GM12891 (cell line): Measurements from ENCODE around the gene TAOK1.

Source experiments
- DNase-seq: peaks from one replicate; pipeline ENCODE4 v3.0.0; 2011; ENCODE audit warnings: low spot score; ENCODE audit not compliant: insufficient read length
- FAIRE-seq: peaks from 2 replicates; lab custom pipeline; 2011; peaks lifted over from hg19 to GRCh38; lab: Jason Lieb, UNC
- PAX5 ChIP-seq: IDR thresholded peaks from 2 replicates; pipeline ENCODE4 v1.6.1; 2011; ENCODE audit warnings: low read length, moderate library complexity, mild to moderate bottlenecking; ENCODE audit not compliant: insufficient read depth, severe bottlenecking
- POLR2A ChIP-seq: IDR thresholded peaks from 2 replicates; pipeline ENCODE4 v1.6.1; 2011; ENCODE audit warnings: low read depth, low read length, control low read depth
- POLR2AphosphoS5 ChIP-seq: IDR thresholded peaks from 2 replicates; pipeline ENCODE4 v1.6.1; 2011; ENCODE audit warnings: low read depth, low read length, control low read depth
- POU2F2 ChIP-seq: IDR thresholded peaks from 2 replicates; pipeline ENCODE4 v1.6.1; 2011; ENCODE audit warnings: low read depth, mild to moderate bottlenecking, control low read depth, low read length, moderate library complexity
- SPI1 ChIP-seq: IDR thresholded peaks from 2 replicates; pipeline ENCODE4 v1.6.1; 2011; ENCODE audit warnings: low read depth, low read length, control low read depth
- TAF1 ChIP-seq: IDR thresholded peaks from 2 replicates; pipeline ENCODE4 v1.6.1; 2011; ENCODE audit warnings: low read depth, low read length, control low read depth

The TAOK1 gene

DNA sequence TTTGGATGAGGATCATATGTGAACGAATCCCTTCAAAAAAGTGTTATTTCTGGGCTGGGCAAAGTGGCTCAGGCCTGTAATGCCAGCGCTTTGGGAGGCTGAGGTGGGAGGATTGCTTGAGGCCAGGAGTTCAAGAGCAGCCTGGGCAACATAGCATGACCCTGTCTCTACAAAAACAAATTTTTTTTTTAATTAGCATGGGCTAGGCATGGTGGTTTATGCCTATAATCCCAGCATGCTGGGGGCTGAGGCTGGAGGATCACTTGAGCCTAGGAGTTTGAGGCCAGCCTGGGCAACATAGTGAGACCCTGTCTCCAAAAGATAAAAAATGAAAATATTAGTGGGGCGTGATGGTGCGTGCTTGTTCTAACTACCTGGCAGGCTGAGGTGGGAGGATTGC lies 4.6 kb downstream of the TAOK1 start:
- TF ChIP-seq POU2F2, result no peak
- no peak for TF ChIP-seq TAF1
- no peak for TF ChIP-seq PAX5
- no peak for TF ChIP-seq SPI1
- no peak for TF ChIP-seq POLR2AphosphoS5
- TF ChIP-seq POLR2A, result no peak
- DNase-seq (no peak), FAIRE-seq (no peak)

DNA sequence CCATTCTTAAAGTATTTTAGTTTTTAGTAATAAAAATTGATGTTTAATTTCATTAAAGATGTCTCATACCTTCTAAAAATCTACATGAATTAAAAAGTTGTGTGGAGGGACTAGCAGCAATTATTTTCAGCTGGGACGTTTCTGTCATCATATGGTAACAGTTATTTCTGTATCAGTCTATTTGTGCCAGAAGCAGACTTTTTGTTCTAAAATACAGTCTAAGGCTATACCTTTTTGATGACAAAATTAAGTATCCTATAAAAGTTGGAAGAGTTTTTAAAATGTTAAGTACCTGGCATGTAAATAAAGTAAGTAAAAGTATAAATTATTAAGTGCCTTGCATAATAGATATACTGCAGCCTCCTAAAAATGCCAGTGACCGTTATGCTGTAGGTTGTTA lies 5.9 kb downstream of the TAOK1 start:
- TF ChIP-seq TAF1 (no peak), POLR2A (no peak), PAX5 (no peak), POU2F2 (no peak), SPI1 (no peak), POLR2AphosphoS5 (no peak)
- FAIRE-seq (no peak), DNase-seq (no peak)

DNA sequence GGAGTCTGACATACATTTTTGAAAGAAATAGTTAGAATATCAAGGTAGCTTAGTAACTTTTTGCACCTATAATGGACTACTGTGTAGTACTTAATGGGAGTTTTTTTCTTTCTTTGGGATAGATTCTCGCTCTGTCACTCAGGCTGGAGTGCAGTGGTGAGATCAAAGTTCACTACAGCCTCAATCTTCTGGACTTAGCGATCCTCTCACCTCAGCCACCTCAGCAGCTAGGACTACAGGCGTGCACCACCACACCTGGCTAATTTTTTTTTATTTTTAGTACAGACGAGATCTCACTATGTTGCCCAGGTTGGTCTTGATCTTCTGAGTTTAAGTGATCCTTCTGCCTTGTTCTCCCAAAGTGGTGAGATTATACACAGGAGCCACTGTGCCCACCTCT lies 9.5 kb downstream of the TAOK1 start:
- no peak for TF ChIP-seq POLR2A
- TF ChIP-seq POLR2AphosphoS5, result no peak
- TF ChIP-seq SPI1, result no peak
- TF ChIP-seq TAF1, result no peak
- no peak for TF ChIP-seq POU2F2
- TF ChIP-seq PAX5, result no peak
- FAIRE-seq (no peak), DNase-seq (no peak)

DNA sequence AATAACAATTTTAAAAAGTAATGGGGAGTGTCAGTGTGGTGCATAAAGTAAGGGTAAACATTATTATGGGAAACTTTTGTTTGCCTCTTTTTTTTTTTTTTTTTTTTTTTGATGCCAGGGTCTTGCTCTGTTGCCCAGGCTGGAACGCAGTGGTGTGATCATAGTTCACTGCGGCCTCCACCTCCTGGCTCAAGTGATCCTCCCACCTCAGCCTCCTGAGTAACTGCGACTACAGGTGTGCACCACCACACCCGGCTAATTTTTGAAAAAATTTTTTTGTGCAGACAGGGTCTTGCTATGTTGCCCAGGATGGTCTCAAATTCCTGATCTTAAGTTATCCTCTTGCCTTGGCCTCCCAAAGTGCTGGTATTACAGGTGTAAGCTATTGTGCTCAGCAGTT lies 10.7 kb downstream of the TAOK1 start:
- TF ChIP-seq TAF1, result no peak
- no peak for TF ChIP-seq PAX5
- FAIRE-seq (no peak), DNase-seq (no peak)

DNA sequence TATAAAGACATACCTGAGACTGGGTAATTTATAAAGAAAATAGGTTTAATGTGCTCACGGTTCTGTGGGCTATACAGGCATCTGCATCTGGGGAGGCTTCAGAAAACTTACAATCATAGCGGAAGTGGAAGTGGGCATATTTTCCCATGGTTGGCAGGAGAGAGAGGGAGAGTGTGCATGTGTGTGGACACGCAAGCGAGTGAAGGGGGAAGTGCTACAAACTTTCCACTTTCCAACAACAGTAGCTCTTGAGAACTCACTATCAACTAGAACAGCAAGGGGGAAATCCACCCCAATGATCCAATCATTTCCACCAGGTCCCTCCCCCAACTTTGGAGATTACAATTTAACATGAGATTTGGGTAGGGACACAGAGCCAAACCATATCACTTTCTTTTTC lies 11.1 kb downstream of the TAOK1 start:
- no peak for FAIRE-seq
- no peak for DNase-seq
- TF ChIP-seq SPI1 (peak; percentile 69), PAX5 (no peak)

DNA sequence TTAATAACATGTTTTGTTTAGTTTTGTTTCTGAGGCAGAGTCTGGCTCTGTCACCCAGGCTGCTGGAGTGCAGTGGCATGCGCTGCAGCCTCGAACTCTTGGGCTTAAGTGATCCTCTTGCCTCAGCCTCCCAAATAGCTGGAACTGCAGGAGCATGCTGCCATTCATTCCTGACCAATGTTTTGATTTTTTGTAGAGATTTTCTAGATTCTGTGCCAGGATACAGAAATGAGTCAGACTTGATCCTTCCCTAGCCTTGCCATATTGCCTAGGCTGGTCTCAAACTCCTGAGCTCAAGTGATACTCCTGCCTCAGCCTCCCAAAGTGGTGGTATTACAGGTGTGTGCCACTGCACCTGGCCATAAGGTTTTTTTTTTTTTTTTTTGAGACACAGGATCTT lies 17.7 kb downstream of the TAOK1 start:
- FAIRE-seq (no peak), DNase-seq (no peak)
- no peak for TF ChIP-seq TAF1
- TF ChIP-seq SPI1, result no peak
- no peak for TF ChIP-seq POLR2AphosphoS5
- TF ChIP-seq POU2F2, result no peak
- no peak for TF ChIP-seq POLR2A
- no peak for TF ChIP-seq PAX5

DNA sequence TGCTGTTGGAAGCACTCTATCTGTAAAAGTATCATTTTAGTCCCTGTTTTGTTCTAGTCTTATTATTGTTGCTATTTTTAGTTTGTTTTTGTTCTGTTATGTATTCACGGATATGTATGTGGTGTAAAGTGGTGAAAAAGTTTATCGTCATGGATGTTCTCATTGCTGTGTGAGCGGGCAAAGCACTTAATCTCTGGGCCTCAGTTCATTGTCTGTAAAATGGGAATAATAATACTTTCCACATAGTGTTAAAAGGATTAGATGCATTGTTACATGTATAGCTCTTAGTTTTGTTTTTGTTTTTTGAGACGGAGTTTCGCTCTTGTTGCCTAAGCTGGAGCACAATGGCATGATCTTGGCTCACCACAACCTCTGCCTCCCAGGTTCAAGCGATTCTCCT lies 19.8 kb downstream of the TAOK1 start:
- FAIRE-seq, result no peak
- no peak for TF ChIP-seq TAF1
- DNase-seq, result no peak

DNA sequence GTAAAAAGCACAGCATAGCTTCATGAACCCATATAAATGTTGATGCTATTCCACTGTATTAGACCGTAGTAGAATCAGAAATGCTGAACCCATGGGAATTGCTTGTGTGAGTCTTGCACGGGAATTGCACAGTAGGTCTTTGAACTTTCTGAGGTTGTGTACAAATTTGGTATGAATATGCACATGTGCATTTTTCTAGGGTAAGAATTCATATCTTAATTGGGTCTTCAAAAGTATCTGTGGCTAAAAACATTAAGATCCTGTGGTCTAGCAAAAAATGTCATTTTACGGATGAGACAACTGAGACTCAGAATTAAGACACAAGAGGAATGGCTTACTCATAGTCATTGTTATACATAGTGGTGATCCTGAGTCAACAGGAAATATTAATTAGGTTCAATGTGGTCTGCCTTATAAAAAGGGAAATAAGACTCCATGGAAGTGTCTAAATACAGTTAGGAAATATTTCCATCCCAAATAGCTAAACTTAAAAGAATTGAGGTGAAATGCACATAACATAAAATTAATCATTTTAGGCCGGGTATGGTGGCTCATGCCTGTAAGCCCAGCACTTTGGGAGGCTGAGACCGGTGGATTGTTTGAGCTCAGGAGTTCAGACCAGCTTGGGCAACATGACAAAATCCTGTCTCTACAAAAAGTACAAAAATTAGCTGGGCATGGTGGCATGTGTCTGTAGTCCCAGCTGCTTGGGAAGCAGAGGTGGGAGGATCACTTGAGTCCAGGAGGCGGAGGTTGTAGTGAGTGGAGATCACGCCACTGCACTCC lies 22.8 kb downstream of the TAOK1 start:
- DNase-seq (no peak), FAIRE-seq (no peak)
- TF ChIP-seq PAX5 (no peak), SPI1 (no peak)

DNA sequence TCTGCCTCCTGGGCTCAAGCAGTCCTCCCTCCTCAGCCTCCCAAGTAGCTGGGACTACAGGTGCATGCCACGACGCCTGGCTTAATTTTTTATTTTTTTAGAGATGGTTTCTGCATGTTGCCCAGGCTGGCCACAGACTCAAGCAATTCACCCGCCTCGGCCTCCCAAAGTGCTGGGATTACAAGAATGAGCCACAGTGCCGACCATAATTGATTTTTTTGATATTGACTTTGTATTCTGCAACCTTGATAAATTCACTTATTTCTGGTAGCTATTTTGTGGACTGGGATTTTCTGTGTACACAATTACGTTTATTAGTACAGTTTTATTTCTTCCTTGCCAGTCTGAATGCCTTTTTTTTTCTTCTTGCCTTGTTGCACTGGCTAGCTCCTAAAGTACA lies 30.0 kb downstream of the TAOK1 start:
- DNase-seq (no peak), FAIRE-seq (no peak)
- TF ChIP-seq POLR2AphosphoS5 (no peak), POU2F2 (no peak), SPI1 (no peak), POLR2A (no peak), PAX5 (no peak)

DNA sequence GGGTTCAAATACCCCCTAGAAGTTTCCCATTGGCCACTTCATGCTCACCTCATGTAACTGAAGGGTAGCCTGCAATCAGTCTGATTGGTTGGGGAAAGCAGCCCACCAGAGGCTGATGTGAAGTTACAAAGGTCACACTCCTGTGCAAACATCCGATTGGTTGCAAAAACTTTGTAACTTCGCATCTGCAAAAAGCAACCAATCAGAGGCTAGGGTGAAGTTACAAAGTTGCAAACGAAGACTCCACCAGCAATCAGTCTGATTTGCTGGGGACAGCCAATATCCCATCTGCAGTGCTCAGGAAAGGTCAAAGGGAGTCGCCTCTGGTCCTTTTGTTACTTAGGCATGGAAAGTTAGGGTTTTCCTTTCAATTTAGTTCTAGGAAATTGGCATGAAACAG lies 40.1 kb downstream of the TAOK1 start:
- FAIRE-seq (no peak), DNase-seq (no peak)
- TF ChIP-seq SPI1, result no peak
- no peak for TF ChIP-seq POU2F2
- TF ChIP-seq POLR2AphosphoS5, result no peak
- no peak for TF ChIP-seq POLR2A
- no peak for TF ChIP-seq PAX5
- no peak for TF ChIP-seq TAF1

DNA sequence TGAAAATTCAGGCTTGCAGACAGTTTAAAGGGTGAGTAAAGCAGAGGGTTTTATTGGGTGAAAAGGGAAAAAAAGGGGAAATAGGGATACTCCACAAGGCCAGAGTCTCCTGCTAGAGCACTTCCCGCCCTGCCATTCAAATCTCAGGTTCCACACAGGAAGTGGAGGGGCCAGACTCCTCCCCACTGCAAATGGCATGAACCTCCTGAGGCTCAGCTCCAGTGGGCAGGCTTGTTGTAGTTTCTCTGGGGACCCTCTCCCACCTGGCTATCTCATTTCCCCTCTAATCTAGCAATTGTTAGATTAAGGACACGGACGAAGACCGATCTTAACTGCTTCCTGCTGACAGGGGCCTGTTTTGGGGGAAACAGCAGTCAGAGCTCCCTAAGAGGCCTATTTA lies 43.4 kb downstream of the TAOK1 start:
- DNase-seq (no peak), FAIRE-seq (peak; percentile 83)
- no peak for TF ChIP-seq POLR2A
- 0 out of 2 replicates have a peak, but pooled peaks have one; percentile 38 for TF ChIP-seq SPI1
